ENCODE measurements around the gene IL12RB2.

Gene IL12RB2

GRCh38 chr1:67298762-67299161 lies 8.9 kb upstream of the IL12RB2 start:
- TF ChIP-seq FOXP2 (optimal IDR thresholded peaks at IDR 0.05; ENCODE audit: borderline replicate concordance, extremely low read depth, extremely low read length, insufficient read depth) (no peak), POLR2AphosphoS5 (IDR thresholded peaks at IDR 0.05; ENCODE audit: low read depth, low read length) (no peak), TAF1 (IDR thresholded peaks at IDR 0.05; ENCODE audit: borderline replicate concordance, insufficient read depth, low read length) (no peak), SIN3A (IDR thresholded peaks at IDR 0.05; ENCODE audit: borderline replicate concordance, insufficient read depth, low read length) (no peak), REST (IDR thresholded peaks at IDR 0.05; ENCODE audit: insufficient read depth in 1 of 2, low read depth in 2 of 2, low read length in 2 of 2) (no peak)

- TF ChIP-seq SIN3A (IDR thresholded peaks at IDR 0.05; ENCODE audit: borderline replicate concordance, insufficient read depth, low read length): no peak
- TF ChIP-seq TAF1 (IDR thresholded peaks at IDR 0.05; ENCODE audit: borderline replicate concordance, insufficient read depth, low read length): no peak
- no peak for TF ChIP-seq POLR2AphosphoS5 (IDR thresholded peaks at IDR 0.05; ENCODE audit: low read depth, low read length)
- TF ChIP-seq FOXP2 (optimal IDR thresholded peaks at IDR 0.05; ENCODE audit: borderline replicate concordance, extremely low read depth, extremely low read length, insufficient read depth): no peak
- no peak for TF ChIP-seq REST (IDR thresholded peaks at IDR 0.05; ENCODE audit: insufficient read depth in 1 of 2, low read depth in 2 of 2, low read length in 2 of 2)
These were observed 8.4 kb upstream of the IL12RB2 start for GRCh38 chr1:67299296-67299695.

- no peak for TF ChIP-seq TAF1 (IDR thresholded peaks at IDR 0.05; ENCODE audit: borderline replicate concordance, insufficient read depth, low read length)
- no peak for TF ChIP-seq POLR2AphosphoS5 (IDR thresholded peaks at IDR 0.05; ENCODE audit: low read depth, low read length)
- no peak for TF ChIP-seq SIN3A (IDR thresholded peaks at IDR 0.05; ENCODE audit: borderline replicate concordance, insufficient read depth, low read length)
- TF ChIP-seq REST (IDR thresholded peaks at IDR 0.05; ENCODE audit: insufficient read depth in 1 of 2, low read depth in 2 of 2, low read length in 2 of 2): no peak
- TF ChIP-seq FOXP2 (optimal IDR thresholded peaks at IDR 0.05; ENCODE audit: borderline replicate concordance, extremely low read depth, extremely low read length, insufficient read depth): no peak
These were observed 7.1 kb upstream of the IL12RB2 start for GRCh38 chr1:67300561-67300960.

- TF ChIP-seq REST (IDR thresholded peaks at IDR 0.05; ENCODE audit: insufficient read depth in 1 of 2, low read depth in 2 of 2, low read length in 2 of 2): no peak
- no peak for TF ChIP-seq TAF1 (IDR thresholded peaks at IDR 0.05; ENCODE audit: borderline replicate concordance, insufficient read depth, low read length)
- no peak for TF ChIP-seq POLR2AphosphoS5 (IDR thresholded peaks at IDR 0.05; ENCODE audit: low read depth, low read length)
- TF ChIP-seq FOXP2 (optimal IDR thresholded peaks at IDR 0.05; ENCODE audit: borderline replicate concordance, extremely low read depth, extremely low read length, insufficient read depth): no peak
- TF ChIP-seq SIN3A (IDR thresholded peaks at IDR 0.05; ENCODE audit: borderline replicate concordance, insufficient read depth, low read length): no peak
These were observed 3.6 kb upstream of the IL12RB2 start for GRCh38 chr1:67304023-67304422.

GRCh38 chr1:67306547-67306946 lies 1.1 kb upstream of the IL12RB2 start:
- TF ChIP-seq SIN3A (IDR thresholded peaks at IDR 0.05; ENCODE audit: borderline replicate concordance, insufficient read depth, low read length) (no peak), FOXP2 (optimal IDR thresholded peaks at IDR 0.05; ENCODE audit: borderline replicate concordance, extremely low read depth, extremely low read length, insufficient read depth) (no peak), REST (IDR thresholded peaks at IDR 0.05; ENCODE audit: insufficient read depth in 1 of 2, low read depth in 2 of 2, low read length in 2 of 2) (no peak), POLR2AphosphoS5 (IDR thresholded peaks at IDR 0.05; ENCODE audit: low read depth, low read length) (no peak), TAF1 (IDR thresholded peaks at IDR 0.05; ENCODE audit: borderline replicate concordance, insufficient read depth, low read length) (no peak)

All from PFSK-1 (cell line).